PC-3 (cell line): ENCODE data around the gene SLC47A1. TPM values are rescaled to one million over a fixed set of nuclear protein-coding genes. Genes with fewer than 3 reads are reported as not detected.

Experiments
- ATAC-seq: fragments of 200-7000 bp; cut with Tn5 transposase; 2 replicates; pipeline ENCODE4 v1.9.1; 2020; ENCODE audit warnings: mild to moderate bottlenecking, moderate library complexity
- BruUV-seq: library from RNA; stranded (reverse); fragments of 400-500 nt; replicated peaks from 2 replicates; lab custom pipeline; 2021; lab: Mats Ljungman, UMichigan
- CTCF ChIA-PET: fragments of 300-600 bp; sonication (Branson Sonifier 250); formaldehyde crosslinking; loops from one replicate; lab custom pipeline; 2022; ENCODE audit warnings: antibody characterized with exemption; lab: Charles Lee
- POLR2A ChIA-PET: fragments of 300-600 bp; sonication (Branson Sonifier 250); formaldehyde crosslinking; loops from one replicate; lab custom pipeline; 2022; ENCODE audit warnings: antibody characterized with exemption; ENCODE audit not compliant: unreplicated experiment; lab: Charles Lee
- DNase-seq: peaks from one replicate; pipeline ENCODE4 v3.0.0-alpha.2; 2015
- H2AFZ ChIP-seq: fragments of 300-600 bp; sonication (generic); 2 replicates; pipeline ENCODE4 v1.6.0; 2016; ENCODE audit warnings: antibody characterized with exemption, low read length
- H3F3A ChIP-seq: fragments of 300-600 bp; sonication (generic); one replicate; pipeline ENCODE4 v1.6.0; 2017; ENCODE audit warnings: antibody characterized with exemption, low read length, control low read depth, mild to moderate bottlenecking; ENCODE audit not compliant: unreplicated experiment
- H3K27ac ChIP-seq: fragments of 300-600 bp; sonication (generic); 2 replicates; pipeline ENCODE4 v1.5.1; 2016; ENCODE audit warnings: mild to moderate bottlenecking, low read length
- H3K27me3 ChIP-seq: fragments of 300-600 bp; sonication (generic); 2 replicates; pipeline ENCODE4 v1.6.1; 2016; ENCODE audit warnings: low read length, mixed read lengths
- H3K36me3 ChIP-seq: fragments of 300-600 bp; sonication (generic); 2 replicates; pipeline ENCODE4 v1.6.1; 2016; ENCODE audit warnings: low read depth, mixed run types, low read length, mixed read lengths
- H3K4me1 ChIP-seq: fragments of 300-600 bp; sonication (generic); 2 replicates; pipeline ENCODE4 v1.5.1; 2016; ENCODE audit warnings: low read length; ENCODE audit not compliant: insufficient read depth
- H3K4me2 ChIP-seq: fragments of 300-600 bp; sonication (generic); 2 replicates; pipeline ENCODE4 v1.6.0; 2016; ENCODE audit warnings: low read length
- H3K4me3 ChIP-seq: fragments of 300-600 bp; sonication (generic); 2 replicates; pipeline ENCODE4 v1.5.1; 2016; ENCODE audit warnings: mild to moderate bottlenecking, low read length, mixed read lengths
- H3K79me2 ChIP-seq: fragments of 300-600 bp; sonication (generic); 2 replicates; pipeline ENCODE4 v1.6.1; 2017; ENCODE audit warnings: low read length, mixed read lengths
- H3K9ac ChIP-seq: fragments of 300-600 bp; sonication (generic); 2 replicates; pipeline ENCODE4 v1.6.0; 2016; ENCODE audit warnings: mild to moderate bottlenecking, low read length
- H3K9me2 ChIP-seq: fragments of 300-600 bp; sonication (generic); replicated peaks from 2 replicates; pipeline ENCODE4 v1.6.1; 2016; ENCODE audit warnings: mixed run types, low read length, mixed read lengths
- H3K9me3 ChIP-seq: fragments of 300-600 bp; sonication (generic); 2 replicates; pipeline ENCODE4 v1.6.1; 2016; ENCODE audit warnings: low read length, mixed read lengths
- H4K20me1 ChIP-seq: fragments of 300-600 bp; sonication (generic); 2 replicates; pipeline ENCODE4 v1.6.1; 2016; ENCODE audit warnings: low read length, mixed read lengths
- CTCF ChIP-seq: fragments of 300-600 bp; sonication (generic); conservative IDR thresholded peaks from 2 replicates; pipeline ENCODE4 v1.5.1; 2017; ENCODE audit warnings: antibody characterized with exemption, low read depth, mild to moderate bottlenecking, low read length
- EZH2 ChIP-seq: fragments of 300-600 bp; sonication (generic); IDR thresholded peaks from one replicate; pipeline ENCODE4 v1.6.1; 2017; ENCODE audit warnings: antibody characterized with exemption, mild to moderate bottlenecking, low read length; ENCODE audit not compliant: unreplicated experiment
- EZH2phosphoT487 ChIP-seq: fragments of 300-600 bp; sonication (generic); IDR thresholded peaks from 2 replicates; pipeline ENCODE4 v1.6.1; 2018; ENCODE audit warnings: mild to moderate bottlenecking, antibody characterized with exemption, low read length, borderline replicate concordance
- intact Hi-C: fragments of 100-400 bp; cut with micrococcal nuclease; formaldehyde crosslinking; loops from 2 replicates; pipeline ENCODE4 v1.9.0; 2023
- total RNA-seq: library from RNA; depleted of rRNA; stranded (reverse); fragments of >200 nt; gene quantifications from 2 replicates; pipeline ENCODE4 v1.2.3, GENCODE V29; 2014

SLC47A1 gene
- total RNA-seq, 1 experiment from 2014 or later: 0.15 TPM

- no TSS peak for BruUV-seq
Measured at GRCh38 chr17:19540706-19541370, 7.2 kb downstream of the SLC47A1 start.

GRCh38 chr17:19541445-19541844 is 7.8 kb downstream of the SLC47A1 start:
- Histone ChIP-seq H3F3A (no peaks in the 10 kb centered on the region), H3K4me2 (no peak overlapping the region), H3K9me3 (no peaks in the 10 kb centered on the region), H3K27me3 (no peaks in the 10 kb centered on the region), H2AFZ (no peak overlapping the region), H3K9me2 (no peaks in the 10 kb centered on the region), H3K4me1 (no peaks in the 10 kb centered on the region), H3K9ac (no peak overlapping the region), H3K36me3 (no peaks in the 10 kb centered on the region), H4K20me1 (no peaks in the 10 kb centered on the region), H3K27ac (no peak overlapping the region), H3K79me2 (no peaks in the 10 kb centered on the region), H3K4me3 (no peak overlapping the region)
- DNase-seq: no peak
- BruUV-seq: no TSS peak
- TF ChIP-seq CTCF (no peak), EZH2 (no peak), EZH2phosphoT487 (no peak)
- no peak for ATAC-seq
- ChIA-PET POLR2A (no interaction called here), CTCF (no interaction called here)
- intact Hi-C loops: no loop called here

More at GRCh38 chr17:19540706-19541370, 7.2 kb downstream of the SLC47A1 start:
- Histone ChIP-seq H3K36me3 (no peaks in the 10 kb centered on the region), H3K4me2 (no peak overlapping the region), H3K27ac (no peak overlapping the region), H3K9ac (no peak overlapping the region), H2AFZ (no peak overlapping the region), H3K79me2 (no peaks in the 10 kb centered on the region), H3K27me3 (no peaks in the 10 kb centered on the region), H3K4me1 (no peaks in the 10 kb centered on the region), H3K9me2 (no peaks in the 10 kb centered on the region), H3F3A (no peaks in the 10 kb centered on the region), H3K9me3 (no peaks in the 10 kb centered on the region), H3K4me3 (no peak overlapping the region), H4K20me1 (no peaks in the 10 kb centered on the region)
- TF ChIP-seq EZH2phosphoT487 (no peak), EZH2 (no peak), CTCF (no peak)
- no peak for ATAC-seq
- ChIA-PET POLR2A (no interaction called here), CTCF (no interaction called here)
- no peak for DNase-seq
- intact Hi-C loops: no loop called here

- TF ChIP-seq CTCF: no peak
- TF ChIP-seq EZH2phosphoT487: no peak
- no peak overlapping the region for H3K4me2 ChIP-seq
- no peak overlapping the region for H3K4me3 ChIP-seq
- H3K9me2 ChIP-seq: no peaks in the 10 kb centered on the region
- no peaks in the 10 kb centered on the region for H3K36me3 ChIP-seq
- no peak overlapping the region for H2AFZ ChIP-seq
- H3K27ac ChIP-seq: no peak overlapping the region
- BruUV-seq: no TSS peak
- no peaks in the 10 kb centered on the region for H4K20me1 ChIP-seq
- POLR2A ChIA-PET: no interaction called here
- ATAC-seq (no peak), DNase-seq (no peak)
- H3K79me2 ChIP-seq: no peaks in the 10 kb centered on the region
- intact Hi-C loops: no loop called here
- no peaks in the 10 kb centered on the region for H3F3A ChIP-seq
- no peaks in the 10 kb centered on the region for H3K4me1 ChIP-seq
- no peak overlapping the region for H3K9ac ChIP-seq
- CTCF ChIA-PET: no interaction called here
- H3K9me3 ChIP-seq: no peaks in the 10 kb centered on the region
- H3K27me3 ChIP-seq: no peaks in the 10 kb centered on the region
Measured at GRCh38 chr17:19542247-19542646, 8.6 kb downstream of the SLC47A1 start.
